GM12801 (cell line): ENCODE data around the gene SHISA5.

Experiments
- TF ChIP-seq, protein P1 (sequence below): IDR thresholded peaks from one replicate; pipeline ENCODE4 v1.5.1; 2011; ENCODE audit warnings: control low read depth; ENCODE audit not compliant: insufficient read length; ENCODE audit errors: extremely low read depth

Gene SHISA5

DNA sequence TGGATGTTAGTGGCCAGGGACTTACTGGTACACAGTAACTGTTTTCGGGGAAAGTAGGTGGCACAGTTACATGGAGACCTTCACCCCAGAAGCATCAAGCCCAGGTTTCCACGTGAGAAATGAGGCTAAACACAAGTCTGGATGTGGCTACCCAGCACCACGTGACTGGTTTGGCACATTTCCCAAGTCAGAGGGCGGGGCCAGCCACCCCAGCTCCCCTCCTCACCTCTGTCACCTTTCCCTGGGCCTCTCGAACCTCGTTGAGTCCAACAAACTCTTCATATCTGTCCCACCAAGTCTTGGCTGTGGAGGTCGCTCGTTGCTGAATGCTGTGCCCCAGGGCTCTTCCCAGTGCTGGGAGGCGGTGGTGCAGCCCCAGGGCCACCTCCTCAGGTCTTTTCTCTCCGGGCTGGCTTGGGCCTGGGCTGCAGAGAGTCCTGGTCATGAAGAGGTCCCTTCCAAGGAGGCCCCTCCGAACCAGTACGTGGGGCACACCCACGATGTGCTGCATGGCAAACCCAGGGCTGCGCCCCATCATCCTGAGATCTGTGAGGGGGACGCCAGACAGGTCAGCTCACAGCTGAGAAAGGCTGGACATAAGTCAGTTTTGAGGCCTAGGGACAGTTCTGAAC is 69.3 kb downstream of the SHISA5 start:
- TF ChIP-seq, protein P1, sequence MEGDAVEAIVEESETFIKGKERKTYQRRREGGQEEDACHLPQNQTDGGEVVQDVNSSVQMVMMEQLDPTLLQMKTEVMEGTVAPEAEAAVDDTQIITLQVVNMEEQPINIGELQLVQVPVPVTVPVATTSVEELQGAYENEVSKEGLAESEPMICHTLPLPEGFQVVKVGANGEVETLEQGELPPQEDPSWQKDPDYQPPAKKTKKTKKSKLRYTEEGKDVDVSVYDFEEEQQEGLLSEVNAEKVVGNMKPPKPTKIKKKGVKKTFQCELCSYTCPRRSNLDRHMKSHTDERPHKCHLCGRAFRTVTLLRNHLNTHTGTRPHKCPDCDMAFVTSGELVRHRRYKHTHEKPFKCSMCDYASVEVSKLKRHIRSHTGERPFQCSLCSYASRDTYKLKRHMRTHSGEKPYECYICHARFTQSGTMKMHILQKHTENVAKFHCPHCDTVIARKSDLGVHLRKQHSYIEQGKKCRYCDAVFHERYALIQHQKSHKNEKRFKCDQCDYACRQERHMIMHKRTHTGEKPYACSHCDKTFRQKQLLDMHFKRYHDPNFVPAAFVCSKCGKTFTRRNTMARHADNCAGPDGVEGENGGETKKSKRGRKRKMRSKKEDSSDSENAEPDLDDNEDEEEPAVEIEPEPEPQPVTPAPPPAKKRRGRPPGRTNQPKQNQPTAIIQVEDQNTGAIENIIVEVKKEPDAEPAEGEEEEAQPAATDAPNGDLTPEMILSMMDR: no peak

DNA sequence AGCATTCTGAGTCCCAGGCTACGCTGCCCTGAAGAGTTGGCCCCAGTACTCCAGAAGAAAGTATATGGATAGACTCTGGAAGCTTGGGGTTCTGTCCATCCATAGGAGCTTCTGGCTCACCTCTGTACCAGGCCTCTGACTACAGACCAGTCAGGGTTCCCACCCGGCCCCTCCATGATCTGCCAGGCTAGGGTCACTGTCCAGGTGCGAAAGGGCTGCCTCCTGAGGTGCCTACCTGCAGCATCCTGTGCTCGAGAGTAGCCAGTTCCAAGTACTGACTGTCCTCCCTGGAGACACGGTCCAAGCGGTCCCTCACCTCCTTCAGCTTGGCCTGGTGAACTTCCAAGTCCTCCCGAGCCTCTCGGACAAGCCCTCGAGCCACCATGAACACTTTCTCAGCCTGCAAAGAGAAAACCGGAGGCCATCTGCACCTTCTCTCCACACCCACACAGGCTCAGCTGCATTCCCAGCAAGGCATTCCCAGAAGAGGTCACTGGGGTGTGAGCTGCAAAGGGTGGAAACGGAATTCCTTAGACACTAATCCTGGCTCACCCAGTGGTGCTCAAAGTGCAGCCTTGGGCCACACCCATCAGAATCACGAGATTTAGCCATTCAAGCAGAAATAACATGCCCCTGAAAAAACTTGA is 70.4 kb downstream of the SHISA5 start:
- TF ChIP-seq, protein P1: no peak

DNA sequence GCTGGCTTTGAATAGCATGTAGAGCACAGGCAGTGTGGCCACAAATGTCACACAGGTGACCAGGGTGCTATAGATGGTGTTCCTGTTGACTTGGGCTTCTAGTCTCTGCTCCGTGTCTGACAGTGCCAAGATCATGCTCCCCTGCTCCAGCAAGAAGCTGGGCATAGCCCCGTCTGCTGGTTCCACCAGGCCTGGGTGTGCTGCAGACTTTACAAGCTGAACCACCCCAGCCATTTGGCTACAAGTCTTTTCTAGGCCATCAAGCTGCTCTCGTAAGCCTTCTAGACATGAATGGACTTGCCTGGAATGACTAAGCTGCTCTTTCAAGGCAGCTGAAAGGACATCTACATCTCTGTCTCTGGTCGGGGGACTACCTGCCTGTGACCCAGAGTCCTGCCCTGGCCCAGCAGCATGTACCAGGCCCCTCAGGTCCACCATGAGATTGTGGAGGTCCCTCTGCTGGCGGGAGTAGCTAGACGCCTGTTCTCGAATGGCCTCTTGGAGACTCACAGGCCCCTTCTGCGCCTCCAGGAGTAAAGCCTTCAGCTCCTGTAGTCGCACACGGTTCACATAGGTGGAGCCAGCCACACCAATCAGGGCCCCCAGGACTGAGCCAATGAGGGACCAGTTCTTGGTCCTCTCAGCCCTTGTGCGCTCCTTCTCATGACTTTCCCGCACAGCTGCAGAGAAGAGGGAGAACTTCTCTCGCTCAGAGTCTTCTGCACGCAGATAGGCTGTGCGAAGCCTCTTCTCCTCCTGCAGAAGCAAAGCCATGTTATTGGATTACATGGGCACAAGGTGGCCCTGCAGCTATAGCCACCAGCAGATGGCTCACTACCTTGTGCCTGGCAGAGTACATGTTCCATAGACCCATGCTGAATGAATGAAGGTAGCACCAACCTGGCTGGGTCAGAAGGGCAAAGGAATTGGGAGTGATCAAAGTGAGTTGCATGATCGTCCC is 71.3 kb downstream of the SHISA5 start:
- TF ChIP-seq, protein P1: no peak

DNA sequence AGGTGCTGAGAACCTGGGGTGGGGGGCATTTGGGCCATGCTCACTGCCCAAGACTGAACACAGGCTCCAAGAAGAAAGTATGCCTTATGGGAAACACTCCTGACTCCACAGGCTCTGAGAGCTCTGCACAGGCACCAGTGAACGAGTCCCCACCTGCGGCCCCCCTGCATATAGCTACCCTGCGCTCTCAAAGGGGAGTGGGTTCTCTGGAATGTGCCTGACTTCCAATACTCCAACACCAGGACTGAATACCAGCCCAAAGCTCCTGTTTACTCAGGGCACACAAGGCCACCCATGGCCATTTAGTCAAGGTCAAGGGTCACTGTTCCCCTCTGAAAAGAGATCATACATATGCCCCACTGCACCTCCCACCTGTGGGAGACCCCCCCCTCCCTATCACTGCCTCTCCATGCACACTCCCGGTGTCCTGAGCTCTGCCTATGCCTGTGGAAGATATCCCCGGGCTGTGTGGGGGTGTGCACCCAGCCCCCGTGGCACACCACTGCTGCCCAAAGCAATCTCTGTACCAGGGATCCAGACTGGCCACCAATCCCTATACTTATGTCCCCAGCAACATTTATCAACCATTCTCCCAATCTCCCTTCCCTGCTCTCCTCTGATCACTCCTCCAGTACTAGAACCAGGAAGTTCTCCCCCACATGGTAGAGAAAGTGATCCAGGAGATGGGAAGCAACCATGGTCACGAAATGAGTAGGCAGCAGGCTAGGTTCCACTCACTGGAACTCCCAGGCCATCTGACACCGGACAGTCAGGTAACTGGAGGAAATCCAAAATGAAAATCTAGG is 72.5 kb downstream of the SHISA5 start:
- TF ChIP-seq, protein P1: no peak

DNA sequence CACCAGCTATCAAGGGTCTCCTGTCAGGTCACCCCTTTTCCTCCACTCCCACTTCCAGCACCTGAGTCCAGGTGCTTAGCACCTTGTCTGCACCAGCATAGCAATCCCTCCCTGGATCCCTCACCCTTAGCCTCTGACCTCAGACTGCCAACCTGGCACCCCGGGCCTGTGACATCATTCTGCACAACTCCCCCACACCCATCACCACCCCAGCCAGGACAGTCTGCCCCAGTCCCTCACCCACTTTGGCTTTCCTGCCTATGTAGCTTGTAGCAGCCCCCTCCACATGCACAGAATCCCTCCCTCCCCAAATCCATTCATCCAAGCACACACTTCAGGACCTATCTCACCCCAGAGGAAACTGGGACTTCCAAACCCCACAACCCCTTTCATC is 73.3 kb downstream of the SHISA5 start:
- TF ChIP-seq, protein P1: no peak

DNA sequence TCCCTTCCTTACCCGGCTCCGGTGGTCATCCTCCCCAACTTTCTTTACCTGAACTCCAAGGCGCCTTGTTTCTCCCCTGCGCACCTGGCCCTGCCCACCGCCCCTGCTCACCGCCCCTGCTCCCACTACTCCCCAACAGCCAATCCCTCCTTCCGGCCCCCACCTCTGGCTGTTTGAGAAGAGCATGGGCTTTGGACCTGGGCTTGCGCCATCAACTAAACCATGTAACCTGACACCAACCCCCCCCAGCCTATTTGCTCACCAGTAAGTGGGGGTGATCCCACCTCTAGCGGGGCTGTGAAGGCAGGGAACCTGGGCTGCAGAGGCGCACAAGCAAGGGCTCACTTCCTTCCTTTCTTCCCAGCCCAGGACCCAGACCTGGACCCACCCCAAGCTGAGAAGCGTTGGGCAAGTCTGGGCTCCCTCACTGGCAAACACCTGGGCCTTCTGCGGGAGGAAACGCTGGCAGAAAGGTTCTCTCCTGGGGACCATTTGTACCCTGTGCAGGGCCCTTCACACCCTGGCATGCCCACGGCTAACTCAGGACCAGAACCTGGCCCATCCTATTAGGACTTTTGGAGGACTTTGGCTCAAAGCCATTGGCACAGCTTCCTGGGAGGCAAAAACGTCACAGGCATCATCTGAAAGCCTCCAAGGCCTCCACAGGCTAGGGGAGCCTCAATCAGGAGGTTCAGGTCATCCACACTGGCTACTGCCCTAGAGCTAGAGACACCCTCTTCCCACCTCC is 73.8 kb downstream of the SHISA5 start, which contains the start of gene PLXNB1:
PLXNB1 (minus strand) TSS at position 127 of the 748 bp plus-strand sequence. CDS start 5,475 bp downstream, outside the sequence.
- TF ChIP-seq, protein P1: no peak
